KMS-11 (cell line): ENCODE data around the gene TRIM25.

Experiments used
- H2AFZ ChIP-seq: fragments of 200-600 bp; sonication (generic); 2 replicates; pipeline ENCODE4 v1.6.1; 2016; ENCODE audit warnings: antibody characterized with exemption, mixed run types, low read depth
- H3K27ac ChIP-seq: fragments of 200-600 bp; sonication (generic); 2 replicates; pipeline ENCODE4 v1.6.1; 2016; ENCODE audit warnings: mild to moderate bottlenecking, mixed run types
- H3K27me3 ChIP-seq: fragments of 200-600 bp; sonication (generic); 2 replicates; pipeline ENCODE4 v1.6.1; 2017; ENCODE audit warnings: mild to moderate bottlenecking, low read depth, mixed run types, moderate library complexity; ENCODE audit not compliant: insufficient read depth
- H3K36me3 ChIP-seq: fragments of 200-600 bp; sonication (generic); 2 replicates; pipeline ENCODE4 v1.6.1; 2017; ENCODE audit warnings: mild to moderate bottlenecking, mixed run types; ENCODE audit not compliant: insufficient read depth
- H3K4me1 ChIP-seq: fragments of 200-600 bp; sonication (generic); 2 replicates; pipeline ENCODE4 v1.6.1; 2016; ENCODE audit warnings: mild to moderate bottlenecking, low read depth, mixed run types; ENCODE audit not compliant: poor library complexity, severe bottlenecking
- H3K4me2 ChIP-seq: fragments of 200-600 bp; sonication (generic); 2 replicates; pipeline ENCODE4 v1.7.0; 2016; ENCODE audit warnings: mild to moderate bottlenecking, mixed run types
- H3K4me3 ChIP-seq: fragments of 200-600 bp; sonication (generic); IDR thresholded peaks from 2 replicates; pipeline ENCODE4 v1.6.1; 2017; ENCODE audit warnings: low read depth, low read length, mixed read lengths; ENCODE audit not compliant: insufficient read depth
- H3K79me2 ChIP-seq: fragments of 200-600 bp; sonication (generic); 2 replicates; pipeline ENCODE4 v1.6.1; 2016; ENCODE audit warnings: low read depth, mixed run types; ENCODE audit not compliant: insufficient read depth
- H3K9ac ChIP-seq: fragments of 200-600 bp; sonication (generic); 2 replicates; pipeline ENCODE4 v1.6.1; 2016; ENCODE audit warnings: mild to moderate bottlenecking, mixed run types
- H4K20me1 ChIP-seq: fragments of 200-600 bp; sonication (generic); 2 replicates; pipeline ENCODE4 v1.6.1; 2016; ENCODE audit warnings: mild to moderate bottlenecking, mixed run types; ENCODE audit not compliant: insufficient read depth
- CTCF ChIP-seq: fragments of 200-600 bp; sonication (generic); conservative IDR thresholded peaks from 2 replicates; pipeline ENCODE4 v1.6.1; 2017; ENCODE audit warnings: low read depth, mild to moderate bottlenecking, antibody characterized with exemption, low read length, moderate library complexity, mixed read lengths

Gene TRIM25

GRCh38 chr17:56926270-56926669 lies 12.4 kb upstream of the TRIM25 start:
- H3K4me2 ChIP-seq = no peak overlapping the region
- H3K4me1 ChIP-seq = no peaks in the 10 kb centered on the region
- no peak overlapping the region for H2AFZ ChIP-seq
- no peaks in the 10 kb centered on the region for H3K79me2 ChIP-seq
- H3K9ac ChIP-seq = no peak overlapping the region
- H4K20me1 ChIP-seq = no peaks in the 10 kb centered on the region
- H3K4me3 ChIP-seq = no peak overlapping the region
- TF ChIP-seq CTCF = no peak
- H3K27me3 ChIP-seq = no peaks in the 10 kb centered on the region
- no peaks in the 10 kb centered on the region for H3K36me3 ChIP-seq
- H3K27ac ChIP-seq = no peak overlapping the region

GRCh38 chr17:56925088-56925487 lies 11.2 kb upstream of the TRIM25 start:
- H3K36me3 ChIP-seq = no peaks in the 10 kb centered on the region
- H3K4me2 ChIP-seq = no peak overlapping the region
- H3K27ac ChIP-seq = no peak overlapping the region
- H4K20me1 ChIP-seq = no peaks in the 10 kb centered on the region
- no peaks in the 10 kb centered on the region for H3K27me3 ChIP-seq
- H3K9ac ChIP-seq = no peak overlapping the region
- no peak overlapping the region for H3K4me3 ChIP-seq
- no peak for TF ChIP-seq CTCF
- H3K79me2 ChIP-seq = no peaks in the 10 kb centered on the region
- H2AFZ ChIP-seq = no peak overlapping the region
- H3K4me1 ChIP-seq = no peaks in the 10 kb centered on the region

GRCh38 chr17:56919717-56920116 lies 5.9 kb upstream of the TRIM25 start:
- Histone ChIP-seq H3K9ac (no peak overlapping the region), H3K27ac (no peak overlapping the region), H3K4me1 (peaks cover 7% of the 10 kb centered on the region), H4K20me1 (no peaks in the 10 kb centered on the region), H3K36me3 (no peaks in the 10 kb centered on the region), H3K27me3 (no peaks in the 10 kb centered on the region), H3K4me3 (no peak overlapping the region), H3K4me2 (no peak overlapping the region), H3K79me2 (peaks cover 1% of the 10 kb centered on the region; the same call in 1 of the 2 replicates), H2AFZ (no peak overlapping the region)
- no peak for TF ChIP-seq CTCF

GRCh38 chr17:56918916-56919315 lies 5.1 kb upstream of the TRIM25 start:
- H3K4me3 ChIP-seq = no peak overlapping the region
- H2AFZ ChIP-seq = no peak overlapping the region
- no peak overlapping the region for H3K9ac ChIP-seq
- no peaks in the 10 kb centered on the region for H3K36me3 ChIP-seq
- H3K27me3 ChIP-seq = no peaks in the 10 kb centered on the region
- H4K20me1 ChIP-seq = no peaks in the 10 kb centered on the region
- H3K27ac ChIP-seq = no peak overlapping the region
- H3K4me1 ChIP-seq = peaks cover 10% of the 10 kb centered on the region
- H3K4me2 ChIP-seq = no peak overlapping the region
- no peak for TF ChIP-seq CTCF
- peaks cover 7% of the 10 kb centered on the region; the same call in 1 of the 2 replicates for H3K79me2 ChIP-seq
